HepG2 (cell line): ENCODE results near the gene SDK1.

ENCODE experiments used
- BCLAF1 ChIP-seq: fragments of 450-650 bp; IDR thresholded peaks from 2 replicates; pipeline ENCODE4 v1.6.1; 2017; ENCODE audit warnings: mild to moderate bottlenecking
- ETV6 ChIP-seq: sonication (generic); formaldehyde crosslinking; conservative IDR thresholded peaks from 2 replicates; pipeline ENCODE4 v1.4.0; 2020; ENCODE audit warnings: missing genetic modification reagents
- NFE2L1 ChIP-seq: sonication (generic); formaldehyde crosslinking; IDR thresholded peaks from 2 replicates; pipeline ENCODE4 v1.4.0; 2020; ENCODE audit warnings: missing genetic modification reagents, mild to moderate bottlenecking, borderline replicate concordance

GRCh38 chr7:3957472-3958108 lies 656.5 kb downstream of the SDK1 start:
- TF ChIP-seq NFE2L1 (CRISPR knock-in tag) (no peak), BCLAF1 (no peak), ETV6 (CRISPR knock-in tag) (no peak)
